H1 (cell line): ENCODE results near the gene PF4V1. TPM values are rescaled to one million over a fixed set of nuclear protein-coding genes. Genes with fewer than 3 reads are reported as not detected.

Source experiments
- BRCA1 ChIP-seq: IDR thresholded peaks from 2 replicates; pipeline ENCODE4 v1.6.1; 2012; ENCODE audit warnings: low read depth, low read length, improper control_type of control experiment
- CHD7 ChIP-seq: fragments of 300-600 bp; sonication (generic); IDR thresholded peaks from 2 replicates; pipeline ENCODE4 v1.7.1; 2012; ENCODE audit warnings: low read length, moderate library complexity, mild to moderate bottlenecking, inconsistent platforms; ENCODE audit not compliant: insufficient replicate concordance
- EGR1 ChIP-seq: IDR thresholded peaks from 2 replicates; pipeline ENCODE4 v1.6.1; 2011; ENCODE audit warnings: low read depth, low read length, borderline replicate concordance
- JUND ChIP-seq: IDR thresholded peaks from 2 replicates; pipeline ENCODE4 v1.6.1; 2011; ENCODE audit warnings: mild to moderate bottlenecking, improper control_type of control experiment, low read length
- RBBP5 ChIP-seq: IDR thresholded peaks from 2 replicates; pipeline ENCODE4 v1.7.1; 2012; ENCODE audit warnings: low read depth, mild to moderate bottlenecking, inconsistent platforms, low read length, moderate library complexity, borderline replicate concordance
- SIN3A ChIP-seq, 2 experiments: IDR thresholded peaks in 1 of 2; conservative IDR thresholded peaks in 1 of 2; 2 replicates each; pipeline ENCODE4 v1.6.1; 2011 to 2012; ENCODE audit warnings: low read length in 2 of 2, improper control_type of control experiment in 1 of 2, low read depth in 1 of 2, mild to moderate bottlenecking in 1 of 2
- TEAD4 ChIP-seq: IDR thresholded peaks from 2 replicates; pipeline ENCODE4 v1.6.1; 2012; ENCODE audit warnings: low read depth, low read length, inconsistent platforms, mixed read lengths
- polyA plus RNA-seq, 7 experiments: library from polyadenylated mRNA; depleted of rRNA in 3 of 7; stranded (reverse) in 5 of 7; unstranded in 2 of 7; fragments of >200 nt in 5 of 7; fragments of 200-250 nt in 2 of 7; gene quantifications; 1 replicate in 5 of 7; 2 replicates in 1 of 7; 4 replicates in 1 of 7; pipeline versions ENCODE4 v1.2.1 to v1.2.3, GENCODE V29; 2011 to 2013; ENCODE audit warnings: missing spikeins in 2 of 7, mixed read lengths in 2 of 7
- total RNA-seq: library from RNA; stranded (reverse); fragmentation: NEBNext Ultra II Directional; extraction: Animal tissue kit (Norgen Biotek cat#: 25700); gene quantifications from 2 replicates; pipeline ENCODE4 v1.2.1, GENCODE V29; 2021

Gene PF4V1
- total and polyA plus RNA-seq, 2 of the 8 experiments (the other 6 are each of a cell fraction or from before 2014, with no cell fraction given), result not detected

DNA sequence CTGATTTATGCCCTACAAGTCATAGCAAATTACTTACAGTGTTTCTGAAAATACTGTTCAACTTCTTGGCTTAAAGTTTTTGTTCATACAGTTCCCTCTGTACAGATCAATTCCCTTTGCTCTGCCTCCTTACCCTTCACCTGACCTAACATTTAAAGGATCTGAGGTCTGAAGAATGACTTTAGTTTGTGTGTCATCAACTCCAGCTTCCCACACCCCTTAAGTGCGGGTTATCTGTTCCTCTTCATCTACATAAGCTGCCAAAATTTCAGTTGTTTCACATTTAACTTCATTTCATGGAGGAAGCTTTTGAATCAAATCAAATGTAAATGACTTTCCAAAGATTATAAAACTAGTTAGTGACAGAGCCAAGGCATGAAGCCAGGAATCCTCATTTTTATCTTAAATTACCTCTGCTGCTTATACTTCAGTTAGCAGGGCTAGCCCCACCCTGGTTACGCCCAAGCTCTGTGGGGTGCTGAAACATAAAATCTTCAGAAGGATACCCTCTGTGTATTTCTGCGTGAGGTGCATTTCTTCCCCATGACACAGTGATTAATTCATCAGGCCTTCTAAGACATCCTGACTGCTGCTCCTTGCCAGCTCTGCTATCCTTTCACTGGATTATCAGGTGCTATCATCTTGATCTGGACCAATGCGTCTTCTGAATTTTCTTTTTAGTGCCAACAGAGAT lies 32.6 kb downstream of the PF4V1 start (continued):
- TF ChIP-seq CHD7, result no peak
- TF ChIP-seq TEAD4, result no peak
- TF ChIP-seq EGR1, result no peak
- TF ChIP-seq BRCA1, result no peak
- TF ChIP-seq SIN3A (conservative IDR thresholded peaks at IDR 0.05 in 1 of 2, IDR thresholded peaks at IDR 0.05 in 1 of 2; ENCODE audit: low read depth in 1 of 2, low read length in 2 of 2), result no peak
- TF ChIP-seq JUND, result no peak
- no peak for TF ChIP-seq RBBP5
